Breast epithelium (tissue), 4 donors: ENCODE results near the gene CUL3. TPM values are rescaled to one million over a fixed set of nuclear protein-coding genes. Genes with fewer than 3 reads are reported as not detected.
"Not testable (repeated sequence)": the region's sequence is repeated elsewhere in the genome, so short reads cannot be mapped to it uniquely, and the experiment has no call there.

Experiments used
- DNase-seq, 2 donors: peaks; one replicate each; pipeline ENCODE4 v3.0.0-alpha.2; 2019; ENCODE audit warnings: low spot score in 2 of 2
- H3K27ac ChIP-seq, 2 donors: fragments of 200-600 bp; sonication (generic) in 1 of 2; one replicate each; pipeline ENCODE4 v1.5.1; 2016 to 2019; ENCODE audit warnings: mild to moderate bottlenecking in 1 of 2
- H3K27me3 ChIP-seq, 2 donors: fragments of 200-600 bp; sonication (generic) in 1 of 2; one replicate each; pipeline versions ENCODE4 v1.5.1 to v1.6.0; 2017 to 2019; ENCODE audit warnings: control low read depth in 1 of 2, mild to moderate bottlenecking in 1 of 2
- H3K36me3 ChIP-seq: fragments of 200-600 bp; one replicate; pipeline ENCODE4 v1.5.1; 2019
- H3K4me1 ChIP-seq, 2 donors: fragments of 200-600 bp; sonication (generic); one replicate each; pipeline ENCODE4 v1.5.1; 2016 to 2019; ENCODE audit warnings: control low read depth in 1 of 2
- H3K4me3 ChIP-seq, 3 donors: fragments of 200-600 bp; sonication (generic); 1 replicate in 2 of 3; 2 replicates in 1 of 3; pipeline ENCODE4 v1.5.1; 2016 to 2019; ENCODE audit warnings: mild to moderate bottlenecking in 3 of 3, moderate library complexity in 2 of 3
- H3K9me3 ChIP-seq, 2 donors: fragments of 200-600 bp; sonication (generic) in 1 of 2; one replicate each; pipeline ENCODE4 v1.5.1; 2016 to 2019; ENCODE audit warnings: control low read depth in 1 of 2
- CTCF ChIP-seq, 3 donors: fragments of 450-650 bp; IDR thresholded peaks; one replicate each; pipeline ENCODE4 v1.5.1; 2016 to 2017; ENCODE audit warnings: antibody characterized with exemption in 3 of 3, mild to moderate bottlenecking in 3 of 3, moderate library complexity in 3 of 3
- POLR2A ChIP-seq: fragments of 450-650 bp; IDR thresholded peaks from one replicate; pipeline ENCODE4 v1.6.1; 2016; ENCODE audit warnings: antibody characterized with exemption, mild to moderate bottlenecking, moderate library complexity
- POLR2AphosphoS5 ChIP-seq, 3 donors: sonication (generic); formaldehyde crosslinking; IDR thresholded peaks; one replicate each; pipeline ENCODE4 v1.6.1; 2017; ENCODE audit warnings: antibody characterized with exemption in 3 of 3
- intact Hi-C: fragments of 100-400 bp; cut with DNase I; formaldehyde crosslinking; loops from one replicate; pipeline ENCODE4 v1.15.1; 2023; ENCODE audit warnings: low total_unique reads
- total RNA-seq, 3 donors: library from RNA; depleted of rRNA; stranded (reverse); fragments of >200 nt; gene quantifications; one replicate each; pipeline ENCODE4 v1.1.0, GENCODE V29; 2016

The CUL3 gene
- total RNA-seq, 3 donors from 2014 or later = 71.2 to 111 (median 82.3) TPM

- Histone ChIP-seq H3K4me3 (no peak overlapping the region), H3K27ac (no peak overlapping the region), H3K27me3 (no peaks in the 10 kb centered on the region), H3K4me1 (no peaks in the 10 kb centered on the region), H3K36me3 (no peaks in the 10 kb centered on the region), H3K9me3 (no peaks in the 10 kb centered on the region)
- no peak for DNase-seq
- TF ChIP-seq POLR2AphosphoS5 (IDR thresholded peaks at IDR 0.05) (no peak), CTCF (IDR thresholded peaks at IDR 0.05) (no peak), POLR2A (no peak)
- intact Hi-C loops = no loop called here
Observed at GRCh38 chr2:224613543-224614286, 28.6 kb upstream of the CUL3 start.

- no peak for DNase-seq
- Histone ChIP-seq H3K27ac (no peak overlapping the region), H3K4me3 (no peak overlapping the region), H3K9me3 (no peaks in the 10 kb centered on the region), H3K27me3 (no peaks in the 10 kb centered on the region), H3K36me3 (no peaks in the 10 kb centered on the region), H3K4me1 (no peaks in the 10 kb centered on the region)
- TF ChIP-seq CTCF (IDR thresholded peaks at IDR 0.05) (no peak), POLR2A (no peak), POLR2AphosphoS5 (IDR thresholded peaks at IDR 0.05) (no peak)
- intact Hi-C loops = no loop called here
Observed at GRCh38 chr2:224612578-224612977, 27.4 kb upstream of the CUL3 start.

GRCh38 chr2:224611938-224612337, 26.8 kb upstream of the CUL3 start:
- DNase-seq = no peak
- Histone ChIP-seq H3K4me1 (no peaks in the 10 kb centered on the region), H3K9me3 (no peaks in the 10 kb centered on the region), H3K27ac (no peak overlapping the region), H3K36me3 (no peaks in the 10 kb centered on the region), H3K27me3 (no peaks in the 10 kb centered on the region), H3K4me3 (no peak overlapping the region)
- intact Hi-C loops = no loop called here
- TF ChIP-seq CTCF (IDR thresholded peaks at IDR 0.05) (no peak), POLR2AphosphoS5 (IDR thresholded peaks at IDR 0.05) (no peak), POLR2A (no peak)

GRCh38 chr2:224608104-224608503, 22.9 kb upstream of the CUL3 start:
- Histone ChIP-seq H3K36me3 (no peaks in the 10 kb centered on the region), H3K4me1 (no peaks in the 10 kb centered on the region), H3K4me3 (no peak overlapping the region), H3K9me3 (no peaks in the 10 kb centered on the region), H3K27me3 (no peaks in the 10 kb centered on the region), H3K27ac (no peak overlapping the region)
- intact Hi-C loops = no loop called here
- DNase-seq = no peak
- no peak for TF ChIP-seq POLR2AphosphoS5 (IDR thresholded peaks at IDR 0.05)
- no peak for TF ChIP-seq POLR2A

GRCh38 chr2:224603746-224604500, 18.8 kb upstream of the CUL3 start:
- H3K9me3 ChIP-seq, H3K36me3 ChIP-seq, H3K4me3 ChIP-seq, DNase-seq, H3K27me3 ChIP-seq, H3K4me1 ChIP-seq, H3K27ac ChIP-seq, intact Hi-C loops: not testable (repeated sequence)

- H3K9me3 ChIP-seq, DNase-seq, H3K4me1 ChIP-seq, H3K36me3 ChIP-seq, intact Hi-C loops, H3K27ac ChIP-seq, H3K27me3 ChIP-seq, H3K4me3 ChIP-seq: not testable (repeated sequence)
Observed at GRCh38 chr2:224602778-224603375, 17.7 kb upstream of the CUL3 start.
